RWPE2 (cell line): ENCODE measurements around the gene ITFG2.
A peak's percentile ranks its signal among the peaks of the same experiment; 100 is the strongest.

Source experiments
- ATAC-seq: fragments of 200-7000 bp; cut with Tn5 transposase; 3 replicates; pipeline ENCODE4 v1.9.1; 2021; ENCODE audit warnings: low read depth
- DNase-seq: peaks from one replicate; pipeline ENCODE4 v3.0.0-alpha.2; 2020; ENCODE audit warnings: low spot score
- H3K27ac ChIP-seq: fragments of 450-650 bp; 2 replicates; pipeline ENCODE4 v1.5.1; 2017; ENCODE audit warnings: mild to moderate bottlenecking; ENCODE audit not compliant: poor library complexity, severe bottlenecking
- H3K27me3 ChIP-seq: fragments of 250-450 bp; sonication (Bioruptor Pico); 2 replicates; pipeline ENCODE4 v1.5.1; 2021; ENCODE audit warnings: mild to moderate bottlenecking, moderate library complexity; ENCODE audit not compliant: insufficient read depth, poor library complexity, severe bottlenecking
- H3K36me3 ChIP-seq: fragments of 250-450 bp; sonication (Bioruptor Pico); 2 replicates; pipeline ENCODE4 v1.5.1; 2020; ENCODE audit warnings: low read depth, mild to moderate bottlenecking, moderate library complexity
- H3K4me1 ChIP-seq: fragments of 250-450 bp; sonication (Bioruptor Pico); 2 replicates; pipeline ENCODE4 v1.5.1; 2021; ENCODE audit warnings: mild to moderate bottlenecking, moderate library complexity; ENCODE audit not compliant: insufficient read depth, poor library complexity, severe bottlenecking
- H3K4me3 ChIP-seq: fragments of 250-450 bp; sonication (Bioruptor Pico); 2 replicates; pipeline ENCODE4 v1.5.1; 2021; ENCODE audit warnings: mild to moderate bottlenecking, moderate library complexity; ENCODE audit not compliant: severe bottlenecking
- H3K9me3 ChIP-seq: fragments of 250-450 bp; sonication (Bioruptor Pico); 2 replicates; pipeline ENCODE4 v1.5.1; 2021; ENCODE audit warnings: mild to moderate bottlenecking, moderate library complexity; ENCODE audit not compliant: severe bottlenecking
- CTCF ChIP-seq: fragments of 450-650 bp; IDR thresholded peaks from one replicate; pipeline ENCODE4 v1.5.1; 2017; ENCODE audit warnings: mild to moderate bottlenecking, moderate library complexity; ENCODE audit not compliant: poor library complexity, severe bottlenecking

Gene ITFG2

DNA sequence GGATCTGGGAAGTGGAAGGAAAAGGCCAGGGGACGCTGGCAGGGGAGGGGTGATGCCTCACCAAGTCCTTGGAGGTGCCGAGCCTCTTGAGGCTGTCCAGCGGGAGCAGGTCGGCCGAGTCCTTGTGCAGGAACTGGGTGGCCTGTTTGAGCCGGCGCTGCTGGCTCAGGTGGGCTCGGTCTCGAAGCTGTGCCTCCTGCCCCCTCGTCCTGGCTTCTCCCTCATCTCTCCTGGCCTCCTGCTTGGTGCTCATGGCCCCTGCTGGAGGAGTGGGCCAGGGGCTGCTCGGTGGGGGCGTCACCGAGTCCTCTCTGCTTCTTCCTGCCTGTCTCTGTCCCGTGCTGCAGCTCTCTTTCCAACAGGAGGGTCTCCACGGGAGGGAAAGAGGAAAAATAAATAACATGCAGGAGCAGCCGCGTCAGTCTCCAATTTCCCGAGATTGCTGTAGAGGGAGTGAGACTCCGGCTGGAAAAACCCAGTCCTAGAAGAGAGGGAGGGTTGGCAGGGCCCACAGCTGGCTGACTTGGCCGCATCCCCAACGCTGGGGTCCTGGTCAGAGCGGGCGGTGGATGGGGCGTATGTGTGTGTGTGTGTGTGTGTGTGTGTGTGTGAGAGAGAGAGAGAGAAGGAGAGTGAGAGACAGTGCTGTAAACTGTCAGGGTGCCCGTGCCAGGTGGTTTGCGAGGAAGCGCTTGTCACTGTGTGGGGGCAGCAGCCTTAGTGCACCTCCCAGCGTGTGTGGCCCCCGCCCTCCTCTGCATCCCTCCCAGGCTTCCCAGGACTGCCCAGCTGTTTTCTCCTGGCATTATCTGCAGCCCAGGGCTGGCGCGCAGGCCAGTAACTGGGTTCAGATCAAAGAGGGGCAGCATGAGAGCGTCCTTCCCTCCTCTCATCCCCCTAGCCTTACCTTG is 22.4 kb downstream of the ITFG2 start, which contains the start of gene NRIP2:
NRIP2 (minus strand) TSS at position 455 of the 911 bp plus-strand sequence; CDS start at position 403, 52 bp downstream.
- Histone ChIP-seq H3K4me3 (no peak within 1 kb of the TSS), H3K36me3 (no peaks in the 10 kb centered on the region), H3K9me3 (no peaks in the 10 kb centered on the region), H3K4me1 (no peaks in the 10 kb centered on the region), H3K27ac (no peak within 1 kb of the TSS), H3K27me3 (no peaks in the 10 kb centered on the region)
- ATAC-seq: peak; percentile 19; the same call in 2 of the 3 replicates
- TF ChIP-seq CTCF: no peak
- DNase-seq: no peak

- Histone ChIP-seq H3K27ac (no peak overlapping the region), H3K27me3 (no peaks in the 10 kb centered on the region), H3K4me1 (no peaks in the 10 kb centered on the region), H3K4me3 (no peak overlapping the region), H3K9me3 (no peaks in the 10 kb centered on the region), H3K36me3 (no peaks in the 10 kb centered on the region)
- ATAC-seq (no peak), DNase-seq (no peak)
- TF ChIP-seq CTCF: no peak
Observed at GRCh38 chr12:2835691-2836403, 23.4 kb downstream of the ITFG2 start.

GRCh38 chr12:2836574-2836973 is 24.1 kb downstream of the ITFG2 start:
- no peak overlapping the region for H3K4me3 ChIP-seq
- TF ChIP-seq CTCF: no peak
- DNase-seq (no peak), ATAC-seq (no peak)
- no peaks in the 10 kb centered on the region for H3K36me3 ChIP-seq
- no peaks in the 10 kb centered on the region for H3K4me1 ChIP-seq
- no peaks in the 10 kb centered on the region for H3K9me3 ChIP-seq
- H3K27ac ChIP-seq: no peak overlapping the region
- no peaks in the 10 kb centered on the region for H3K27me3 ChIP-seq

- DNase-seq (no peak), ATAC-seq (no peak)
- TF ChIP-seq CTCF: no peak
Observed at GRCh38 chr12:2841056-2841650, 28.7 kb downstream of the ITFG2 start.

More at GRCh38 chr12:2841056-2841650, 28.7 kb downstream of the ITFG2 start:
- no peaks in the 10 kb centered on the region for H3K4me1 ChIP-seq
- H3K9me3 ChIP-seq: no peaks in the 10 kb centered on the region
- H3K27ac ChIP-seq: no peak overlapping the region
- no peaks in the 10 kb centered on the region for H3K27me3 ChIP-seq
- H3K36me3 ChIP-seq: no peaks in the 10 kb centered on the region
- no peak overlapping the region for H3K4me3 ChIP-seq
